Hepatocyte (in vitro differentiated cells): Measurements from ENCODE around the gene NUMA1.

Experiments used
- CTCF ChIP-seq: fragments of 200-600 bp; sonication (generic); IDR thresholded peaks from 2 replicates; pipeline ENCODE4 v1.5.1; 2016; ENCODE audit warnings: antibody characterized with exemption, mild to moderate bottlenecking; ENCODE audit not compliant: poor library complexity
- EZH2 ChIP-seq: fragments of 200-600 bp; sonication (generic); IDR thresholded peaks from 2 replicates; pipeline ENCODE4 v1.6.1; 2016; ENCODE audit warnings: antibody characterized with exemption, mild to moderate bottlenecking, borderline replicate concordance
- EZH2phosphoT487 ChIP-seq: fragments of 200-600 bp; sonication (generic); IDR thresholded peaks from one replicate; pipeline ENCODE4 v1.6.1; 2018; ENCODE audit warnings: antibody characterized with exemption, mild to moderate bottlenecking, low read depth, moderate library complexity; ENCODE audit not compliant: unreplicated experiment, severe bottlenecking

- TF ChIP-seq CTCF (peak; percentile 28), EZH2 (no peak), EZH2phosphoT487 (no peak)
Observed at GRCh38 chr11:72102946-72103753, 22.8 kb upstream of the NUMA1 start, which contains the start of gene LAMTOR1.
